ENCODE data around the gene TUBB4B. TPM values are rescaled to one million over a fixed set of nuclear protein-coding genes. Genes with fewer than 3 reads are reported as not detected.
A peak's percentile ranks its signal among the peaks of the same experiment; 100 is the strongest.

Gene TUBB4B
- total RNA-seq, 1 experiment from 2014 or later = 714 TPM

- ChIA-PET CTCF (interaction anchor here (0.6 kb wide), 1 partner anchor 382 kb away, joined by 3 read pairs; no protein-coding TSS in a partner anchor), POLR2A (ENCODE audit: low non-redundant PET) (no interaction called here)
- peaks cover 12% of the 10 kb centered on the region for H3K36me3 ChIP-seq (ENCODE audit: insufficient read depth, low read length, poor library complexity, severe bottlenecking)
- intact Hi-C loops (cut with micrococcal nuclease; ENCODE audit: unreplicated experiment) = no loop called here
- no peak overlapping the region for H3K4me3 ChIP-seq (ENCODE audit: low read depth, low read length, poor library complexity, severe bottlenecking)
- no peak for DNase-seq (ENCODE audit: low spot score)
- no peaks in the 10 kb centered on the region for H3K9me3 ChIP-seq (ENCODE audit: low read depth, low read length, poor library complexity, severe bottlenecking)
- H3K4me1 ChIP-seq (ENCODE audit: insufficient read depth, low read length, poor library complexity, severe bottlenecking) = peaks cover 14% of the 10 kb centered on the region
- H3K27me3 ChIP-seq (replicated peaks; ENCODE audit: insufficient read depth, low read depth, low read length, poor library complexity) = no peaks in the 10 kb centered on the region
- TF ChIP-seq EZH2 (IDR thresholded peaks at IDR 0.05; ENCODE audit: borderline replicate concordance, low read depth, low read length, poor library complexity, severe bottlenecking) (no peak), CTCF (conservative IDR thresholded peaks at IDR 0.05; ENCODE audit: low read depth, low read length) (no peak)
- TSS peak; percentile 31 for BruUV-seq (replicated peaks)
- no peak overlapping the region for H3K27ac ChIP-seq (ENCODE audit: low read depth, low read length, poor library complexity, severe bottlenecking)
These were observed 32.0 kb downstream of the TUBB4B start for GRCh38 chr9:137273095-137273490.

- POLR2A ChIA-PET (ENCODE audit: low non-redundant PET) = no interaction called here
- no peak overlapping the region for H3K4me3 ChIP-seq (ENCODE audit: low read depth, low read length, poor library complexity, severe bottlenecking)
- H3K27me3 ChIP-seq (replicated peaks; ENCODE audit: insufficient read depth, low read depth, low read length, poor library complexity) = no peaks in the 10 kb centered on the region
- no peak for TF ChIP-seq EZH2 (IDR thresholded peaks at IDR 0.05; ENCODE audit: borderline replicate concordance, low read depth, low read length, poor library complexity, severe bottlenecking)
- intact Hi-C loops (cut with micrococcal nuclease; ENCODE audit: unreplicated experiment) = no loop called here
- no peak for DNase-seq (ENCODE audit: low spot score)
- no TSS peak for BruUV-seq (replicated peaks)
- H3K27ac ChIP-seq (ENCODE audit: low read depth, low read length, poor library complexity, severe bottlenecking) = no peak overlapping the region
- CTCF ChIA-PET = interaction anchor here (0.6 kb wide), 1 partner anchor 382 kb away, joined by 3 read pairs; no protein-coding TSS in a partner anchor
- H3K9me3 ChIP-seq (ENCODE audit: low read depth, low read length, poor library complexity, severe bottlenecking) = no peaks in the 10 kb centered on the region
- H3K36me3 ChIP-seq (ENCODE audit: insufficient read depth, low read length, poor library complexity, severe bottlenecking) = peaks cover 12% of the 10 kb centered on the region
- H3K4me1 ChIP-seq (ENCODE audit: insufficient read depth, low read length, poor library complexity, severe bottlenecking) = peaks cover 14% of the 10 kb centered on the region
These were observed 32.7 kb downstream of the TUBB4B start for GRCh38 chr9:137273611-137274320.

- POLR2A ChIA-PET (ENCODE audit: low non-redundant PET) = no interaction called here
- no peaks in the 10 kb centered on the region for H3K27me3 ChIP-seq (replicated peaks; ENCODE audit: insufficient read depth, low read depth, low read length, poor library complexity)
- no TSS peak for BruUV-seq (replicated peaks)
- CTCF ChIA-PET = no interaction called here
- no peak overlapping the region for H3K27ac ChIP-seq (ENCODE audit: low read depth, low read length, poor library complexity, severe bottlenecking)
- intact Hi-C loops (cut with micrococcal nuclease; ENCODE audit: unreplicated experiment) = no loop called here
- no peak for TF ChIP-seq EZH2 (IDR thresholded peaks at IDR 0.05; ENCODE audit: borderline replicate concordance, low read depth, low read length, poor library complexity, severe bottlenecking)
- no peak for TF ChIP-seq CTCF (conservative IDR thresholded peaks at IDR 0.05; ENCODE audit: low read depth, low read length)
- DNase-seq (ENCODE audit: low spot score) = no peak
- H3K4me1 ChIP-seq (ENCODE audit: insufficient read depth, low read length, poor library complexity, severe bottlenecking) = peaks cover 14% of the 10 kb centered on the region
- H3K9me3 ChIP-seq (ENCODE audit: low read depth, low read length, poor library complexity, severe bottlenecking) = no peaks in the 10 kb centered on the region
- H3K36me3 ChIP-seq (ENCODE audit: insufficient read depth, low read length, poor library complexity, severe bottlenecking) = peaks cover 8% of the 10 kb centered on the region
- H3K4me3 ChIP-seq (ENCODE audit: low read depth, low read length, poor library complexity, severe bottlenecking) = no peak overlapping the region
These were observed 34.1 kb downstream of the TUBB4B start for GRCh38 chr9:137275203-137275587.
